Hepatocyte (in vitro differentiated cells): Measurements from ENCODE around the gene USP2.

Experiments used
- CTCF ChIP-seq: fragments of 200-600 bp; sonication (generic); IDR thresholded peaks from 2 replicates; pipeline ENCODE4 v1.5.1; 2016; ENCODE audit warnings: antibody characterized with exemption, mild to moderate bottlenecking; ENCODE audit not compliant: poor library complexity
- EZH2 ChIP-seq: fragments of 200-600 bp; sonication (generic); IDR thresholded peaks from 2 replicates; pipeline ENCODE4 v1.6.1; 2016; ENCODE audit warnings: antibody characterized with exemption, mild to moderate bottlenecking, borderline replicate concordance
- EZH2phosphoT487 ChIP-seq: fragments of 200-600 bp; sonication (generic); IDR thresholded peaks from one replicate; pipeline ENCODE4 v1.6.1; 2018; ENCODE audit warnings: antibody characterized with exemption, mild to moderate bottlenecking, low read depth, moderate library complexity; ENCODE audit not compliant: unreplicated experiment, severe bottlenecking

GRCh38 chr11:119389611-119390254 is 8.2 kb upstream of the USP2 start:
- TF ChIP-seq CTCF = peak; percentile 9
- TF ChIP-seq EZH2 = no peak
- no peak for TF ChIP-seq EZH2phosphoT487
